ENCODE results near the gene TRIM39. TPM values are rescaled to one million over a fixed set of nuclear protein-coding genes. Genes with fewer than 3 reads are reported as not detected.

The TRIM39 gene
- total and polyA plus RNA-seq, 2 of the 4 experiments (the other 2 are of a cell fraction), result 7.5 to 10.0 TPM

DNA sequence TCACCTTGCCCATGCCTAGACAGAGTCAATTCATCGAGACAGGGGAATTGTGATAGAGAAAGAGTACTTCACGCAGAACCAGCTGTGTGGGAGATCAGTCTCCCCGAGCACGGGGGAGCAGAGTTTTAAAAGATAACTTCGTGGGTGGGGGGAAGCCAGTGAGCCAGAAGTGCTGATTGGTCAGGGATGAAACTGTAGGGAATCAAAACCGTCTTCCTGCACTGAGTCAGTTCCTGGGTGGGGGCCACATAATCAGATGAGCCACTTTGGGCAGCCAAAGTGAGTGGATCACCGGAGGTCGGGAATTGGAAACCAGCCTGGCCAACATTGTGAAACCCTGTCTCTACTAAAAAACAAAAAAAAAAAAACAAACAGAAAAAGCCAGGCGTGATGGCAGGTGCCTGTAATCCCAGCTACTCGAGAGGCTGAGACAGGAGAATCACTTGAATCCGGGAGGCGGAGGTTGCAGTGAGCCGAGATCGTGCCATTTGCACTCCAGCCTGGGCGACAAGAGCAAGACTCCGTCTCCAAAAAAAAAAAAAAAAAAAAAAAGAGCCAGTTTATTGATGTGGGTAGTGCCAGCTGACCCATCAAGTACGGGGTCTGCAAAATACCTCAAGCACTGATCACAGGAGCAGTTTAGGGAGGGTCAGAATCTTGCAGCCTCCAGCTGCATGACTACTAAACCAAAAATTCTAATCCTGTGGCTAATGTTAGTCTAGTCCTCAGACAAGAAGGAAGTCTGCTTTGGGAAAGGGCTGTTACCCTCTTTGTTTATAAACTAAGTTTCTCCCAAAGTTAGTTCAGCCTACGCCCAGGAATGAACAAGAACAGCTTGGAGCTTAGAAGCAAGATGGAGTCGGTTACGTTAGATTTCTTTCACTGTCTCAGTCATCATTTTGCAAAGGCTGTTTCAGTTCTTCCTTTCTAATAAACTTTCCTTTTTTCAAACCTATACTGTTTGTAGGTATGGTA, 3.9 kb upstream of the TRIM39 start:
- peak overlapping the region; percentile 68; the same call in 1 of the 2 replicates for H3K4ac ChIP-seq (ENCODE audit: low read depth, low read length)
- no peak overlapping the region; the same call in 1 of the 2 replicates for H3K18ac ChIP-seq (ENCODE audit: low read depth, low read length)
- peak overlapping the region; percentile 28; the same call in 1 of the 2 replicates for H2BK20ac ChIP-seq (ENCODE audit: low read depth, low read length)
- peaks cover 3% of the 10 kb centered on the region for H3K36me3 ChIP-seq (ENCODE audit: control insufficient read depth, insufficient read depth, low read length)
- 0 out of 2 replicates have a peak, but pooled peaks cover 2% of the 10 kb centered on the region for H3K9me3 ChIP-seq (ENCODE audit: control insufficient read depth, insufficient read depth, low read length)
- ATAC-seq (ENCODE audit: low read depth) (no peak; the same call in 1 of the 2 replicates), DNase-seq (peak; percentile 80)
- H4K20me1 ChIP-seq (ENCODE audit: insufficient read depth, low read length), result peaks cover 35% of the 10 kb centered on the region
- intact Hi-C loops (cut with micrococcal nuclease) (no loop called here), dilution Hi-C loops (cut with HindIII; ENCODE audit: low sequenced_read_pairs, unreplicated experiment) (no loop called here), in situ Hi-C loops (cut with MboI; ENCODE audit: low sequenced_read_pairs) (no loop called here)
- H3K23ac ChIP-seq (ENCODE audit: low read depth, low read length), result no peak overlapping the region
- BruUV-seq (replicated peaks), result no TSS peak
- H3K14ac ChIP-seq (replicated peaks; ENCODE audit: low read depth, low read length), result peak overlapping the region; percentile 10; the same call in 1 of the 2 replicates
- WGBS, 2 experiments (ENCODE audit: extremely low coverage in 2 of 2, insufficient read length in 1 of 2), result 86% methylated on average over 5 of the region's 20 CpGs; no CpG with 5 or more reads in 1 of the 2 experiments
- no peaks in the 10 kb centered on the region for H3K27me3 ChIP-seq (ENCODE audit: control insufficient read depth, insufficient read depth, low read length)
- H3K27ac ChIP-seq (ENCODE audit: insufficient read depth, low read length), result peak overlapping the region; percentile 62
- H4K8ac ChIP-seq (ENCODE audit: low read depth in 2 of 2, low read length in 2 of 2), result peak overlapping the region in 1 of 2 experiments; percentile 50; a peak in 2 of 4 replicates
- peak overlapping the region; percentile 58; the same call in 1 of the 2 replicates for H4K91ac ChIP-seq (ENCODE audit: insufficient read depth, low read depth, low read length)
- no peak overlapping the region for H2BK120ac ChIP-seq (ENCODE audit: low read depth, low read length)
- no peak overlapping the region for H2AFZ ChIP-seq (replicated peaks; ENCODE audit: low read length, poor library complexity)
- H2AK5ac ChIP-seq (ENCODE audit: low read depth, low read length), result no peak overlapping the region; the same call in 1 of the 2 replicates
- POLR2A ChIA-PET (ENCODE audit: unreplicated experiment), result interaction anchor here (0.7 kb wide), 1 partner anchor 59 kb away, joined by 14 read pairs; no protein-coding TSS in a partner anchor
- H3K79me1 ChIP-seq (ENCODE audit: low read depth in 1 of 2, low read length in 2 of 2), result peaks cover 22 to 53% of the 10 kb centered on the region in 2 experiments
- peak overlapping the region; percentile 55 for H2BK5ac ChIP-seq (ENCODE audit: low read depth, low read length, poor library complexity, severe bottlenecking)
- no peak overlapping the region for H2BK15ac ChIP-seq (ENCODE audit: low read depth, low read length)
- no peak overlapping the region for H3K4me3 ChIP-seq (ENCODE audit: insufficient read depth, low read depth, low read length)
- H3K4me2 ChIP-seq (ENCODE audit: low read depth, low read length), result no peak overlapping the region
- H3K9ac ChIP-seq (ENCODE audit: low read depth, low read length), result no peak overlapping the region
- CTCF ChIA-PET, result interaction anchor here (0.6 to 2.5 kb wide), 2 partner anchors 23 to 104 kb away, joined by 3 to 9 read pairs; no protein-coding TSS in a partner anchor
- H3K4me1 ChIP-seq (ENCODE audit: control insufficient read depth, insufficient read depth, low read length), result peaks cover 5% of the 10 kb centered on the region; the same call in 1 of the 2 replicates
- 0 out of 2 replicates have a peak overlapping the region, but pooled peaks have one; percentile 25 for H4K5ac ChIP-seq (ENCODE audit: low read depth, low read length)
- no peak overlapping the region for H2AK9ac ChIP-seq (replicated peaks; ENCODE audit: low read depth, low read length, poor library complexity)
- H3K56ac ChIP-seq (ENCODE audit: extremely low read depth, insufficient read depth, low read length), result no peak overlapping the region; the same call in 1 of the 2 replicates
- H3K9me1 ChIP-seq (ENCODE audit: insufficient read depth, low read length), result peaks cover 7% of the 10 kb centered on the region
- TF ChIP-seq CEBPB (IDR thresholded peaks at IDR 0.05; ENCODE audit: low read depth, low read length) (no peak), MAZ (IDR thresholded peaks at IDR 0.05; ENCODE audit: borderline replicate concordance, low read depth, low read length) (no peak), CHD1 (IDR thresholded peaks at IDR 0.05; ENCODE audit: low read depth, low read length) (no peak), FOS (IDR thresholded peaks at IDR 0.05; ENCODE audit: low read depth, low read length) (no peak), SMC3 (IDR thresholded peaks at IDR 0.05; ENCODE audit: low read depth, low read length) (no peak), RCOR1 (IDR thresholded peaks at IDR 0.05; ENCODE audit: insufficient replicate concordance, low read length) (no peak), BHLHE40 (IDR thresholded peaks at IDR 0.05; ENCODE audit: low read depth, low read length) (no peak), CTCF (conservative IDR thresholded peaks at IDR 0.05; ENCODE audit: low read depth, low read length) (no peak), RAD21 (IDR thresholded peaks at IDR 0.05; ENCODE audit: low read length) (no peak), MXI1 (IDR thresholded peaks at IDR 0.05; ENCODE audit: borderline replicate concordance, low read depth, low read length) (no peak), NFE2L2 (IDR thresholded peaks at IDR 0.05; ENCODE audit: low read depth, low read length) (no peak), POLR2A (IDR thresholded peaks at IDR 0.05; ENCODE audit: low read depth, low read length) (no peak; the same call in 1 of the 2 replicates), MAFK (IDR thresholded peaks at IDR 0.05; ENCODE audit: low read depth, low read length) (no peak)
- TF ChIP-seq, protein P1, sequence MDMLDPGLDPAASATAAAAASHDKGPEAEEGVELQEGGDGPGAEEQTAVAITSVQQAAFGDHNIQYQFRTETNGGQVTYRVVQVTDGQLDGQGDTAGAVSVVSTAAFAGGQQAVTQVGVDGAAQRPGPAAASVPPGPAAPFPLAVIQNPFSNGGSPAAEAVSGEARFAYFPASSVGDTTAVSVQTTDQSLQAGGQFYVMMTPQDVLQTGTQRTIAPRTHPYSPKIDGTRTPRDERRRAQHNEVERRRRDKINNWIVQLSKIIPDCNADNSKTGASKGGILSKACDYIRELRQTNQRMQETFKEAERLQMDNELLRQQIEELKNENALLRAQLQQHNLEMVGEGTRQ (IDR thresholded peaks at IDR 0.05; ENCODE audit: low read depth, low read length), result no peak

All from IMR-90 (cell line).